ENCODE measurements around the gene KCNG4.

Gene KCNG4

GRCh38 chr16:84262939-84263338 is 23.1 kb upstream of the KCNG4 start:
- no peak for DNase-seq

- DNase-seq, result no peak
Measured at GRCh38 chr16:84262031-84262430, 22.2 kb upstream of the KCNG4 start.

- DNase-seq, result no peak
Measured at GRCh38 chr16:84260766-84261554, 21.1 kb upstream of the KCNG4 start.

GRCh38 chr16:84259691-84260090 is 19.9 kb upstream of the KCNG4 start:
- DNase-seq, result no peak

GRCh38 chr16:84258266-84258665 is 18.5 kb upstream of the KCNG4 start:
- DNase-seq, result no peak

GRCh38 chr16:84255050-84255810 is 15.4 kb upstream of the KCNG4 start:
- DNase-seq, result no peak

- no peak for DNase-seq
Measured at GRCh38 chr16:84254062-84254461, 14.2 kb upstream of the KCNG4 start.

GRCh38 chr16:84253173-84253572 is 13.4 kb upstream of the KCNG4 start:
- no peak for DNase-seq

- DNase-seq, result no peak
Measured at GRCh38 chr16:84252184-84252583, 12.4 kb upstream of the KCNG4 start.

- no peak for DNase-seq
Measured at GRCh38 chr16:84247844-84248243, 8.0 kb upstream of the KCNG4 start.

GRCh38 chr16:84247331-84247730 is 7.5 kb upstream of the KCNG4 start:
- DNase-seq, result no peak

GRCh38 chr16:84246679-84247077 is 6.9 kb upstream of the KCNG4 start:
- no peak for DNase-seq

- no peak for DNase-seq
Measured at GRCh38 chr16:84245956-84246678, 6.3 kb upstream of the KCNG4 start.

GRCh38 chr16:84244728-84245127 is 4.9 kb upstream of the KCNG4 start:
- DNase-seq, result no peak

GRCh38 chr16:84243732-84244131 is 3.9 kb upstream of the KCNG4 start:
- DNase-seq, result no peak

- no peak for DNase-seq
Measured at GRCh38 chr16:84242839-84243238, 3.0 kb upstream of the KCNG4 start.

GRCh38 chr16:84241778-84242177 is 2.0 kb upstream of the KCNG4 start:
- no peak for DNase-seq

- DNase-seq, result no peak
Measured at GRCh38 chr16:84240455-84240854, 643 bp upstream of the KCNG4 start.

- DNase-seq, result no peak
Measured at GRCh38 chr16:84239141-84239769, 557 bp downstream of the KCNG4 start.

- no peak for DNase-seq
Measured at GRCh38 chr16:84237994-84238750, 1.6 kb downstream of the KCNG4 start.

GRCh38 chr16:84236671-84237070 is 3.1 kb downstream of the KCNG4 start:
- DNase-seq, result no peak

All from NCI-H2081 (cell line).